ENCODE data around the gene ANO9.

DNA sequence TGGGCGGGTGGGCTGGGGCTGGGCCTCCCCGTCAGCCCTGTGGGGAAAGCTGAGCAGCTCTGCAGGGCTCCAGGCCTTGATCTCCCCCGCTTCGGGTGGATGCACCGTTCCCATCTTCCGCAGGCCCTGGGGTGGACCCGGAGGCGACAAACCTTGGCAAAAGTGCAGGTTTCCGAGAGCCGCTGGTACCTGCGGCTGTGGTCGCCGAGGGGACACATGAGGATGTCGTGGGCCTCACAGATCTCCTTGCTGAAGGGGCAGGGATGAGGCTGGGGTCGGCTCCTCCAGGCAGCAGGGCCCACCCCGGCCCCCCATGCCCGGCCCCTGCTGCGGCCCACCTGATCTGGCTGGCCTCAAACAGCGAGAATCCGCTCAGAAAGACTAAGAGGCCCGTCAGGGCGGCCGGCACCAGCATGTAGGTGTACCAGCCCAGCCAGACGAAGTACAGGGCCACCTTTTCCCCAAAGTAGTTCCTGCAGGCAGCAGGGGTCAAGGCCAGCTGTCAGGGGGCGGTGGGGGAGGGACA lies 11.8 kb downstream of the ANO9 start:
- TF ChIP-seq RXRA (IDR thresholded peaks at IDR 0.05) (no peak), ATF3 (IDR thresholded peaks at IDR 0.05) (no peak), MAX (IDR thresholded peaks at IDR 0.05) (no peak), TAF1 (conservative IDR thresholded peaks at IDR 0.05) (no peak), RAD21 (IDR thresholded peaks at IDR 0.05) (no peak), NR2F2 (IDR thresholded peaks at IDR 0.05) (no peak), FOXA1 (IDR thresholded peaks at IDR 0.05) (no peak), FOXA2 (IDR thresholded peaks at IDR 0.05) (no peak), SP1 (IDR thresholded peaks at IDR 0.05) (no peak)
- TF ChIP-seq, protein P1, sequence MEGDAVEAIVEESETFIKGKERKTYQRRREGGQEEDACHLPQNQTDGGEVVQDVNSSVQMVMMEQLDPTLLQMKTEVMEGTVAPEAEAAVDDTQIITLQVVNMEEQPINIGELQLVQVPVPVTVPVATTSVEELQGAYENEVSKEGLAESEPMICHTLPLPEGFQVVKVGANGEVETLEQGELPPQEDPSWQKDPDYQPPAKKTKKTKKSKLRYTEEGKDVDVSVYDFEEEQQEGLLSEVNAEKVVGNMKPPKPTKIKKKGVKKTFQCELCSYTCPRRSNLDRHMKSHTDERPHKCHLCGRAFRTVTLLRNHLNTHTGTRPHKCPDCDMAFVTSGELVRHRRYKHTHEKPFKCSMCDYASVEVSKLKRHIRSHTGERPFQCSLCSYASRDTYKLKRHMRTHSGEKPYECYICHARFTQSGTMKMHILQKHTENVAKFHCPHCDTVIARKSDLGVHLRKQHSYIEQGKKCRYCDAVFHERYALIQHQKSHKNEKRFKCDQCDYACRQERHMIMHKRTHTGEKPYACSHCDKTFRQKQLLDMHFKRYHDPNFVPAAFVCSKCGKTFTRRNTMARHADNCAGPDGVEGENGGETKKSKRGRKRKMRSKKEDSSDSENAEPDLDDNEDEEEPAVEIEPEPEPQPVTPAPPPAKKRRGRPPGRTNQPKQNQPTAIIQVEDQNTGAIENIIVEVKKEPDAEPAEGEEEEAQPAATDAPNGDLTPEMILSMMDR (IDR thresholded peaks at IDR 0.05; ENCODE audit: low read depth, low read length, missing input control), result no peak
- TF ChIP-seq, protein P2, sequence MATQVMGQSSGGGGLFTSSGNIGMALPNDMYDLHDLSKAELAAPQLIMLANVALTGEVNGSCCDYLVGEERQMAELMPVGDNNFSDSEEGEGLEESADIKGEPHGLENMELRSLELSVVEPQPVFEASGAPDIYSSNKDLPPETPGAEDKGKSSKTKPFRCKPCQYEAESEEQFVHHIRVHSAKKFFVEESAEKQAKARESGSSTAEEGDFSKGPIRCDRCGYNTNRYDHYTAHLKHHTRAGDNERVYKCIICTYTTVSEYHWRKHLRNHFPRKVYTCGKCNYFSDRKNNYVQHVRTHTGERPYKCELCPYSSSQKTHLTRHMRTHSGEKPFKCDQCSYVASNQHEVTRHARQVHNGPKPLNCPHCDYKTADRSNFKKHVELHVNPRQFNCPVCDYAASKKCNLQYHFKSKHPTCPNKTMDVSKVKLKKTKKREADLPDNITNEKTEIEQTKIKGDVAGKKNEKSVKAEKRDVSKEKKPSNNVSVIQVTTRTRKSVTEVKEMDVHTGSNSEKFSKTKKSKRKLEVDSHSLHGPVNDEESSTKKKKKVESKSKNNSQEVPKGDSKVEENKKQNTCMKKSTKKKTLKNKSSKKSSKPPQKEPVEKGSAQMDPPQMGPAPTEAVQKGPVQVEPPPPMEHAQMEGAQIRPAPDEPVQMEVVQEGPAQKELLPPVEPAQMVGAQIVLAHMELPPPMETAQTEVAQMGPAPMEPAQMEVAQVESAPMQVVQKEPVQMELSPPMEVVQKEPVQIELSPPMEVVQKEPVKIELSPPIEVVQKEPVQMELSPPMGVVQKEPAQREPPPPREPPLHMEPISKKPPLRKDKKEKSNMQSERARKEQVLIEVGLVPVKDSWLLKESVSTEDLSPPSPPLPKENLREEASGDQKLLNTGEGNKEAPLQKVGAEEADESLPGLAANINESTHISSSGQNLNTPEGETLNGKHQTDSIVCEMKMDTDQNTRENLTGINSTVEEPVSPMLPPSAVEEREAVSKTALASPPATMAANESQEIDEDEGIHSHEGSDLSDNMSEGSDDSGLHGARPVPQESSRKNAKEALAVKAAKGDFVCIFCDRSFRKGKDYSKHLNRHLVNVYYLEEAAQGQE (IDR thresholded peaks at IDR 0.05), result no peak

Data from liver (tissue), 3 donors.